Aorta (tissue), 5 donors: ENCODE results near the gene KRTAP5-1. TPM values are rescaled to one million over a fixed set of nuclear protein-coding genes. Genes with fewer than 3 reads are reported as not detected.

Source experiments
- ATAC-seq: fragments of 200-7000 bp; cut with Tn5 transposase; one replicate; pipeline ENCODE4 v1.9.1; 2022; ENCODE audit warnings: moderate library complexity; ENCODE audit not compliant: low FRiP score
- DNase-seq, 2 donors: peaks; one replicate each; pipeline ENCODE4 v3.0.0-alpha.2; 2020
- H3K27ac ChIP-seq, 2 donors: one replicate each; pipeline ENCODE4 v1.5.1; 2013; ENCODE audit warnings: low read length in 2 of 2, mild to moderate bottlenecking in 2 of 2, moderate library complexity in 2 of 2, control low read depth in 1 of 2, inconsistent platforms in 1 of 2, low read depth in 1 of 2
- H3K27me3 ChIP-seq, 2 donors: one replicate each; pipeline ENCODE4 v1.6.1; 2013; ENCODE audit warnings: control low read depth in 1 of 2, low read length in 1 of 2, mild to moderate bottlenecking in 1 of 2, moderate library complexity in 1 of 2; ENCODE audit not compliant: insufficient read depth in 2 of 2, control insufficient read depth in 1 of 2
- H3K36me3 ChIP-seq, 2 donors: one replicate each; pipeline ENCODE4 v1.6.1; 2013; ENCODE audit warnings: control low read depth in 1 of 2, low read length in 1 of 2, mild to moderate bottlenecking in 1 of 2; ENCODE audit not compliant: insufficient read depth in 2 of 2, control insufficient read depth in 1 of 2
- H3K4me1 ChIP-seq, 2 donors: one replicate each; pipeline ENCODE4 v1.6.1; 2013; ENCODE audit warnings: low read length in 2 of 2, control low read depth in 1 of 2, mild to moderate bottlenecking in 1 of 2, moderate library complexity in 1 of 2; ENCODE audit not compliant: insufficient read depth in 2 of 2, control insufficient read depth in 1 of 2
- H3K4me3 ChIP-seq, 2 donors: one replicate each; pipeline ENCODE4 v1.5.1; 2013; ENCODE audit warnings: low read length in 2 of 2, control low read depth in 1 of 2, mild to moderate bottlenecking in 1 of 2
- H3K9me3 ChIP-seq: one replicate; pipeline ENCODE4 v1.6.1; 2013; ENCODE audit warnings: mild to moderate bottlenecking, low read length; ENCODE audit not compliant: control insufficient read depth
- WGBS, 2 donors: extraction: QIAGEN DNeasy Blood & Tissue Kit; methylation state at CpG; one replicate each; pipeline ENCODE4 v1.1.7; 2013; 5-methylcytosine and 5-hydroxymethylcytosine counted together
- intact Hi-C, 2 donors: fragments of 100-400 bp; cut with DNase I; formaldehyde crosslinking; loops; one replicate each; pipeline versions ENCODE4 v1.14.2 to v1.15.0; 2022
- polyA plus RNA-seq, 2 donors: library from polyadenylated mRNA; stranded (reverse); fragments of 200-250 nt; gene quantifications; one replicate each; pipeline ENCODE4 v1.2.3, GENCODE V29; 2013
- total RNA-seq, 2 donors: library from RNA; stranded (reverse); fragmentation: NEBNext Ultra II Directional; extraction: Animal tissue kit (Norgen Biotek cat#: 25700); gene quantifications; one replicate each; pipeline ENCODE4 v1.2.1, GENCODE V29; 2021
- donor health status: healthy with polysubstance abuse.
- donor health status: Bipolar disorder and iron deficiency.
- donor health status: DM: no; HTN: no; CAD: no.
- donor health status: DM: no; HTN: no; CAD: no.
- donor health status: DM: yes; HTN: yes; CAD: no.

KRTAP5-1 gene
- total and polyA plus RNA-seq, 4 donors: not detected

DNA sequence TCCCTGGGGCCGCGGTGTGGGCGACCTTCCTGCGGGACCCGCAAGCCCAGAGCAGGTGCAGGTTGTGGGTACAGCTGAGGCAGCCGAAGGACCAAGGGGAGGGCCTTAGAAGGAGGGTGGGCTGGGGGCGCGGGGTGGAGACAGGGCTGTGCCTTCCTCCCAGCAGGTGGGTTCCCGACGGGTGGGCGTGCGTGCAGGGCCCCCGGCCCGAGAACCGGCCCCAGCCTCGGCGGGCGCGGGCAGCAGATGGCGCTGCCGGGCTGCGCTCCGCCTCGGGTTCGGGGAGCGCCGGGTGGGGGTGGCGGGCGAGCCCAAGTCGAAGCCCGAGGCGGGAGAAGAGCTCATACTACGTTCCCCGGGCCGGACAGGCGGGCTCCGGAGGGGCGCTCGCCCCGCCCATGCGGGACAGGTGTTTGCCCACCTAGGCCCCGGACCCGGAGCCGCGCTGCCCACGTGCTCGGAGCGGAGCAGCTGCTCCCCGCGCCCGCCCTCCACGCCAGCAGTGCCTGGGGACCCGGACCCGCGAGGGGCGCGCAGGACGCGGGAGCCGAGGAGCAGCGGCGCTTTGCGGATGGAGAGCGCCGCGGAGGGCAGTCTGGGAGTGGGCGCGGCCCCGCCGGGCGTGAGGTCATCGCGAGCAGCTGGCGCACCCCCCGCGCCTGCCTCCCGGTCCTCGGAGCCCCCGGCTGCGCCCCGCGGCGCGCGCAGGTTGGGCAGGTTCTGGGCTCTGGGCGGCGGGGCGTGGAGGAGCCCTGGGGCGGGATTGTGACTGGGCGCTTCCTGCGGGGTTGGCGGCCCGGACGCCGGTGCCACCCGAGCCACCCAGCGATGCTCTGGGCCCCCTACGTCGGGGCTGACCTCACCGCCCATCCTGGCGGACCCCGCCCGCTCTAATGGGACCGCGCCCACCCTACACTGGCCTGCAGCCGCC, 38.3 kb downstream of the KRTAP5-1 start:
- WGBS, 2 donors: 2% methylated on average over 50 to 106 of the region's 106 CpGs
- ATAC-seq: peak; percentile 67
- intact Hi-C loops: loop anchor here (1.0 to 5.0 kb wide), 2 partner anchors 28 to 80 kb away; partner anchors contain the start of gene KRTAP5-5 (in 2 of the 2)
- Histone ChIP-seq H3K36me3 (no peaks in the 10 kb centered on the region), H3K27ac (no peak overlapping the region), H3K4me1 (no peaks in the 10 kb centered on the region), H3K27me3 (no peaks in the 10 kb centered on the region), H3K4me3 (no peak overlapping the region), H3K9me3 (no peaks in the 10 kb centered on the region)
- peak in 1 of 2 donors; percentile 86 for DNase-seq

DNA sequence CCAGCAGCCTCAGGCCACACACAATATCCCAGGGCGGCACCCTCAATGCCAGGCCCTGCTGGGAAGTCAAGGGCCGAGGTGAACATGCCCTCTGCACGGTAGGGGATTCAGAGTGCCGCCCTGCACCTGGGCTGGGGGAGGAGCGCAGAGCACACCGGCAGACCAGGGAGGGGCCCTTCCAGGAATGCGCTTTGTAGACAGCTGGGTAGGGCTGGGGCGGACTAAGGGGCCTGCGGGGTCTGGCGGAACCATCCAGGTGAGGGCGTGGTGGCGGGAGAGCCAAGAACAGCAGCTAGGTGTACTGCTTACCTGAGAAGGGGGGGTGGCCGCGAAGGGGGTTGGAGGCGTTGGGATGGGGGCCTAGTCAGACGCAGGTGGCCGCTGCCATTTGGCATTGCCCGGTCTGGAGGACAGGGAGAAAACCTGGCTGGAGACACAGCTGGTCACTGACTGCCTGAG, 39.0 kb downstream of the KRTAP5-1 start:
- DNase-seq (no peak), ATAC-seq (no peak)
- H3K9me3 ChIP-seq: no peaks in the 10 kb centered on the region
- no peaks in the 10 kb centered on the region for H3K4me1 ChIP-seq
- no peaks in the 10 kb centered on the region for H3K36me3 ChIP-seq
- intact Hi-C loops: loop anchor here (1.0 to 5.0 kb wide), 2 partner anchors 28 to 81 kb away; partner anchors contain the start of gene KRTAP5-5 (in 2 of the 2)
- no peak overlapping the region for H3K4me3 ChIP-seq
- H3K27me3 ChIP-seq: no peaks in the 10 kb centered on the region
- H3K27ac ChIP-seq: no peak overlapping the region
- 23 to 25% methylated on average over 18 of the region's 18 CpGs for WGBS, 2 donors

DNA sequence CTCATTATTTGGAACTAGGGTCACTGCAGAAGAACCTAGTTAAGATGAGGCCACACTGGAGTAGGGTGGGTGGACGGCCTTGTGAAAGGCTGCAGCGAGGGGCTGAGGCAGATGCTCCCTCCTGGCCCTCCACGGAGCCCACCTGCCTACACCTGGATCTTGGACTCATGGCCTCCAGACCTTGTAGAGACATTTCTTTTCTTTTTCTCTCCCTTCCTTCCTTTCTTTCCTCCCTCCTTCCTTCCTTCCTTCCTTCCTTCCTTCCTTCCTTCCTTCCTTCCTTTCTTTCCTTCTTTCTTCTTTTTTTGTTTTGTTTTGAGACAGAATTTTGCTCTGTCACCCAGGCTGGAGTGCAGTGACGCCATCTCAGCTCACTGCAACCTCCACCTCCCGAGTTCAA, 39.7 kb downstream of the KRTAP5-1 start:
- WGBS, 2 donors: 86 to 91% methylated on average over 5 of the region's 5 CpGs

DNA sequence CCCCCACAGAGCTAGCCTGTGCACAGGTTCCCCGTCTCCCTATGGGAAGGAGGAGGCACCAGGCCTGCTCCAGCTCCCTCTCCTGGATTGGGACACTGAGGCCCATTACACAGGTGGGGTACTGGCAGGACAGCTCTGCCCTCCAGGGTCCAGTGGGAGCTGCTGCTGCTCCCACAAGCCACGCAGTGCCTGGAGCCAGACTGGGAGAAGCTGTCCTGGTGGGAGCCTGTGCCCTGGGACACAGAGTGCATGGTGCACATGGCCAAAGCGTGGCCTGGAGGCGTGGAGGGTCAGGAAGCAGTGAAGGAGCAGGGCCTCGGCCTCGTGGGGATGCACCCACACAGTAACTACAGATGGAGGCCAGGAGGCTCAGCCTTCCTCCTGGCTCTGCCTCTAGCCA, 40.5 kb downstream of the KRTAP5-1 start:
- intact Hi-C loops: no loop called here
- no peaks in the 10 kb centered on the region for H3K27me3 ChIP-seq
- ATAC-seq: no peak
- no peaks in the 10 kb centered on the region for H3K9me3 ChIP-seq
- no peak overlapping the region for H3K27ac ChIP-seq
- H3K36me3 ChIP-seq: no peaks in the 10 kb centered on the region
- no peaks in the 10 kb centered on the region for H3K4me1 ChIP-seq
- H3K4me3 ChIP-seq: no peak overlapping the region
- 86 to 88% methylated on average over 6 of the region's 6 CpGs for WGBS, 2 donors
- no peak for DNase-seq

More for the DNA sequence above, 39.7 kb downstream of the KRTAP5-1 start:
- no peak overlapping the region for H3K27ac ChIP-seq
- H3K9me3 ChIP-seq: no peaks in the 10 kb centered on the region
- ATAC-seq: no peak
- intact Hi-C loops: loop anchor here (5.0 kb wide), 1 partner anchor 82 kb away; the partner anchor contains the start of gene KRTAP5-5 (in 2 of the 2)
- no peak for DNase-seq
- H3K4me3 ChIP-seq: no peak overlapping the region
- H3K36me3 ChIP-seq: no peaks in the 10 kb centered on the region
- H3K27me3 ChIP-seq: no peaks in the 10 kb centered on the region
- no peaks in the 10 kb centered on the region for H3K4me1 ChIP-seq

DNA sequence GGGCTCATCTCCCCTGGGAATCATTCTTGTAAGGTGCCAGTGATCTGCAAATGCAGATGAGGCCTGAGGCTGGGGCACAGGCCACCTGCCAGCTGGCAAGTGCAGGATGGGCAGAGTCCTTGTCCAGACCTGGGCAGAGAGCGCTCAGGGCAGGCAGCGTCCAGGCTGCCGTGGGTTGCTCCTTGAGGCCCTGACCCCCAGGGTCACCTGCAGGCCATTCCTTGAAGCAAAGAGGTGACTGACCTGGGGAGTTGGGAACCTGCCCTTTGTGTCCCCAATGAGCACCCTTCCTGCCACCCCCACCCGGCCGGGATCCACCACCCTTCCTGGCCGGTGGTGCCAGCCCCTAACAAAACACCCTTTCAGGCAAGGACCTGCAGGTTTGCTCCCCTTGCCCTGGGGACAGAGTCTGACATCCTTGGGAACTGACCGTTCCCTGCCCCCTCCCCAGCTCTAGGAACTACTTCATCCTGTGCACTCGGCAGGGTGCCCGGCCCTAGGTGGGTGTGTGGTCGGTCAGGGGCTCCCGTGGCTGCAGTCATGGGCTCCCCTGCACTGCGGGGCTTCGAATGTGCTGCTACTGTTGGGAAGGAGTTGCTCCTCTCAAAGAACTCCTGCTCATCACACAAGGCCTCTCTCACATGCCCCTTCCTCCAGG, 41.3 kb downstream of the KRTAP5-1 start:
- Histone ChIP-seq H3K4me3 (no peak overlapping the region), H3K27me3 (no peaks in the 10 kb centered on the region), H3K9me3 (no peaks in the 10 kb centered on the region), H3K4me1 (no peaks in the 10 kb centered on the region), H3K36me3 (no peaks in the 10 kb centered on the region), H3K27ac (no peak overlapping the region)
- WGBS, 2 donors: 87% methylated on average over 13 of the region's 13 CpGs
- ATAC-seq (no peak), DNase-seq (peak in 1 of 2 donors; percentile 71)
- intact Hi-C loops: no loop called here

DNA sequence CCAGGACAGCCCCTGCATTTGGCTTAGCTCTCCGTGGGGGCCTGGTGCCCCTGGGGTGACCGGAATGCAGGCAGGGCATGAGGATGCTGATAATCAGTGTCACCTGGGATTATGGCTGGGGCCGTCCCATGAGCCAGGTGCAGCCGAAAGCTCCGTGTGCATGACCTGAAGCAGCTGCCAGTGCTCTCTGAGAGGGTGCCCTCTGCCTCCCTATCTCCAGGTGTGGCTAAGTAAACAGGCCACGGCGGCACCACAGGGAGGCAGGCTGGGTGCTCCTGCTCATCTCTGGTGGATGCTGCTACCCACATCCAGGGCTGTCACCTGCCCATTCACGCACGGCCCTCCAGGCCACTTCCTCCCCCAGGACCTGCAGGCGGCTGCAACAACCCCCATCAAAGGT, 42.8 kb downstream of the KRTAP5-1 start:
- H3K36me3 ChIP-seq: no peaks in the 10 kb centered on the region
- ATAC-seq: no peak

DNA sequence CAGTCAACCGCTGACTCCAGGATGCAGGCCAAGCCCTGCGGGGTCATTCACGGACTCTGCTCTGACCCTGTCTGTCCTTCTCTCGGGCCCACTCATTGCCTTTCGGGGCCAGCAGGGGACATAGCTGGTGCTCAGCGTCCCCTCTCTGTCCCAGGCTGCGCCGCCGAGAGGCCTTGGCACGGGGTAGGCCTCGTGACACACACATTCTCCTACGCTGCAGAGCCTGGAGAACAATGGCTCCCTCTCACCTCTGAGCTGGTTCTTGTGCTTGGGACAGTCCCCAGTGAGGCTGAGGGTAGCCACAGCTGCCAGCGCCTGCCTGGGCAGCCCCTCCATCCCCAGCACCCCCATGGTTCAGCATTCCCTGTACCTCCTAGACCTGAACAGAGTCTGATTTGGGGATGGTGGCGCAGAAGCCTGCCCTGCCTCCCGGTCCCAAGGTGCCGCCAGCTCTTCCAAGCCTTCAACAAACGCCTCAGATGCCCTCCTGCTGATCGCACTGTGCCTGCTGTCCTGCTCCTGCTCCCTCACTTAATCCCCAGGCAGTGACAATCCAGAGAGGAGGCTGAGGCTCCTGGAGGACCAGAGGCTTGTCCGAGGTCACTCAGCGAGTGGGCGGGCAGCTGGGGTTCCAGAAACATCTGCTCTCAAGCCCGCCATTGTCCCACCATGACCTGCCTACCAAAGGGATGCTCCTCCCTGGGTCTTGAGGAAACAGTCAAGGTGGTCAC, 43.4 kb downstream of the KRTAP5-1 start:
- no peak for ATAC-seq
- DNase-seq: no peak
- intact Hi-C loops: no loop called here
- H3K9me3 ChIP-seq: no peaks in the 10 kb centered on the region
- no peaks in the 10 kb centered on the region for H3K4me1 ChIP-seq
- H3K27ac ChIP-seq: no peak overlapping the region
- H3K4me3 ChIP-seq: no peak overlapping the region
- H3K36me3 ChIP-seq: no peaks in the 10 kb centered on the region
- WGBS, 2 donors: 89 to 92% methylated on average over 22 of the region's 22 CpGs
- H3K27me3 ChIP-seq: no peaks in the 10 kb centered on the region

More for the DNA sequence above, 42.8 kb downstream of the KRTAP5-1 start:
- Histone ChIP-seq H3K4me1 (no peaks in the 10 kb centered on the region), H3K27ac (no peak overlapping the region), H3K9me3 (no peaks in the 10 kb centered on the region), H3K4me3 (no peak overlapping the region), H3K27me3 (no peaks in the 10 kb centered on the region)
- WGBS, 2 donors: 81 to 87% methylated on average over 10 of the region's 10 CpGs
- intact Hi-C loops: no loop called here
- no peak for DNase-seq

DNA sequence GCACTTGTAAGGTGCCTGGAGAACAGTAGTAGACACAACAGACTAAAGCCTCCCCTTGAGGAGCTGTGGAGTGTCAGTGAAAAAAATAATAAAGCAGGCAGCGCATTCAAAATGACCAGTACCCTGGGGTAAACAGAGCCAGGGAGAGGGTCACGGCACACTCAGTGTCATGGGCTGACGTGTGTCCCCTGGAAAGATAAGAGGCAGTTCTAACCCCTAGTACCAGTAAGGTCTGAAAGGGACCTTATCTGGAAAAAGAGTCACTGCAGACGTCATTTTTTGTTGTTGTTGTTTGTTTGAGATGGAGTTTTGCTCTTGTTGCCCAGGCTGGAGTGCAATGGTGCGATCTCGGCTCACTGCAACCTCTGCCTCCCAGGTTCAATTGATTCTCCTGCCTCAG, 45.0 kb downstream of the KRTAP5-1 start:
- H3K9me3 ChIP-seq: no peaks in the 10 kb centered on the region
- no peaks in the 10 kb centered on the region for H3K27me3 ChIP-seq
- intact Hi-C loops: no loop called here
- no peak overlapping the region for H3K4me3 ChIP-seq
- ATAC-seq: no peak
- WGBS, 2 donors: 91 to 93% methylated on average over 6 of the region's 6 CpGs
- no peaks in the 10 kb centered on the region for H3K4me1 ChIP-seq
- DNase-seq: no peak
- no peak overlapping the region for H3K27ac ChIP-seq
- no peaks in the 10 kb centered on the region for H3K36me3 ChIP-seq
